ENCODE results near the gene BRSK1.
A peak's percentile ranks its signal among the peaks of the same experiment; 100 is the strongest.

DNA sequence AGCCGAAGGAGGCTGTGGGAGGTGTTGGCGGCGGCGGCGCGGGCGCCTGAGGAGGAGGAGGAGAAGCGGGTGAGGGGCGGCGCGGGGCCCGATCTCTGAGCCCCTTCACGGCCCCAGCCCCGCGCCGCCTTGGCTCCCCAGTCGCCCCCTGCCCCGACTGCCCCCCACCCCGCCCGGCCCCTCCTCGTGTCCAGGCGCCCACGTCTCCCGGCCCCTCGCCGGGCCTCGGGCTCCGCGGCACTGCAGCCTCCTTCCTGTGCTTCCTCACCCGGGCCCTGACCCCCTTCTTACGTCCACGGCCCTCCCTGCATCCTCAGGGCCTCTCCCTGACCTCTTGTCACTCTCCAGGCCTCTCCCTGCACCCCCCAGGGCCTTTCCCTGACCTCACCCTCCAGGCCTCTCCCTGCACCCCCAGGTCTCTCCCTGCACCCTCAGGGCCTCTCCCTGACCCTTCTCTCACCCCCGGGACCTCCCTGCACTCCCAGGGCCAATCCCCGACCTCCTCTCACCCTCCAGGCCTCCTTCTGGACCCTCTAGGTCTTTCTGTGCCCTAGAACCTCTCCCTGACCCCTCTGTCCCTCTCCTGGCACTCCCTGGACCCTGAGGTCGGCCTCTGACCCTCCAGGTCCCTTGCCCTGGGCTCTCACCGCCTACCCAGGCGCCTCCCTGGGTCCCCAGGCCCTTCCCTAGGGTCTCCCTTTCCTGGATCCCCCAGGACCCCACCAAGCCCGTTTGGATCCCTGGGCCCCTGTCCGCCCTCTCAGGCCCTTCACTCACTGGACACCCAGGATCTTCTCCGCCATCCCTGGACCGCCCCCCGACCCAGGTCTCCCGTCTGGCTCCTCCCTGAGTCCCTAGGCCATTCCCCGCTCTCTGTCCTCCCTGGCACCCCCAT, 56.3 kb downstream of the BRSK1 start:
- TF ChIP-seq POLR2AphosphoS5 (IDR thresholded peaks at IDR 0.05) = no peak
- TF ChIP-seq CTCF (IDR thresholded peaks at IDR 0.05 in 8 of 11, conservative IDR thresholded peaks at IDR 0.05 in 3 of 11) = peak in 1 of 11 experiments; percentile 2
